OCI-LY1 (cell line): Measurements from ENCODE around the gene CNTNAP5.

ENCODE experiments used
- H2AFZ ChIP-seq: fragments of 200-600 bp; sonication (generic), shearing (Covaris generic); 2 replicates; pipeline ENCODE4 v1.6.0; 2014; ENCODE audit warnings: antibody characterized with exemption, mild to moderate bottlenecking, low read length
- H3F3A ChIP-seq: fragments of 200-600 bp; sonication (generic), shearing (Covaris generic); 2 replicates; pipeline ENCODE4 v1.6.0; 2014; ENCODE audit warnings: mild to moderate bottlenecking, antibody characterized with exemption, low read length, moderate library complexity; ENCODE audit not compliant: insufficient read depth
- H3K27ac ChIP-seq: fragments of 200-600 bp; sonication (generic); 2 replicates; pipeline ENCODE4 v1.5.1; 2014; ENCODE audit warnings: low read length, mixed run types, mild to moderate bottlenecking, low read depth; ENCODE audit not compliant: poor library complexity, severe bottlenecking
- H3K27me3 ChIP-seq: fragments of 200-600 bp; sonication (generic); 2 replicates; pipeline ENCODE4 v1.6.0; 2014; ENCODE audit warnings: antibody characterized with exemption, mild to moderate bottlenecking, low read length, moderate library complexity; ENCODE audit not compliant: insufficient read depth
- H3K36me3 ChIP-seq: fragments of 200-600 bp; sonication (generic); 2 replicates; pipeline ENCODE4 v1.6.1; 2014; ENCODE audit warnings: mild to moderate bottlenecking, antibody characterized with exemption, low read length, moderate library complexity, mixed read lengths; ENCODE audit not compliant: insufficient read depth
- H3K4me1 ChIP-seq: fragments of 200-600 bp; sonication (generic); 2 replicates; pipeline ENCODE4 v1.5.1; 2014; ENCODE audit warnings: mild to moderate bottlenecking, low read length, moderate library complexity; ENCODE audit not compliant: insufficient read depth, severe bottlenecking
- H3K4me2 ChIP-seq: fragments of 200-600 bp; sonication (generic), shearing (Covaris generic); 2 replicates; pipeline ENCODE4 v1.6.1; 2014; ENCODE audit warnings: low read length
- H3K4me3 ChIP-seq: fragments of 200-600 bp; sonication (generic); 2 replicates; pipeline ENCODE4 v1.5.1; 2014; ENCODE audit warnings: low read length, low read depth, mild to moderate bottlenecking, mixed read lengths; ENCODE audit not compliant: poor library complexity, severe bottlenecking
- H3K79me2 ChIP-seq: fragments of 200-600 bp; shearing (Covaris generic); 2 replicates; pipeline ENCODE4 v1.6.1; 2016; ENCODE audit warnings: mixed run types, low read length, mixed read lengths; ENCODE audit not compliant: insufficient read depth
- H3K9ac ChIP-seq: fragments of 200-600 bp; sonication (generic), shearing (Covaris generic); 2 replicates; pipeline ENCODE4 v1.6.1; 2014; ENCODE audit warnings: mild to moderate bottlenecking, low read length, mixed read lengths
- H3K9me2 ChIP-seq: fragments of 200-600 bp; sonication (generic), shearing (Covaris generic); 2 replicates; pipeline ENCODE4 v1.6.1; 2014; ENCODE audit warnings: low read depth, mild to moderate bottlenecking, low read length, mixed read lengths
- H3K9me3 ChIP-seq: fragments of 200-600 bp; shearing (Covaris generic); 2 replicates; pipeline ENCODE4 v1.6.1; 2014; ENCODE audit warnings: low read length, mixed read lengths
- H4K20me1 ChIP-seq: fragments of 200-600 bp; sonication (generic), shearing (Covaris generic); 2 replicates; pipeline ENCODE4 v1.6.0; 2016; ENCODE audit warnings: mild to moderate bottlenecking, low read length; ENCODE audit not compliant: insufficient read depth
- CTCF ChIP-seq: fragments of 200-600 bp; sonication (generic), shearing (Covaris generic); IDR thresholded peaks from 2 replicates; pipeline ENCODE4 v1.5.1; 2017; ENCODE audit warnings: mild to moderate bottlenecking, antibody characterized with exemption, low read length, moderate library complexity, mixed read lengths
- EZH2 ChIP-seq: fragments of 200-600 bp; sonication (generic), shearing (Covaris generic); IDR thresholded peaks from 2 replicates; pipeline ENCODE4 v1.8.0; 2017; ENCODE audit warnings: borderline replicate concordance, mixed run types, mild to moderate bottlenecking, antibody characterized with exemption, low read length, moderate library complexity, mixed read lengths

The CNTNAP5 gene

GRCh38 chr2:124563426-124563825 is 538.3 kb downstream of the CNTNAP5 start:
- no peak overlapping the region for H3K4me2 ChIP-seq
- no peaks in the 10 kb centered on the region for H3K4me1 ChIP-seq
- H3K27ac ChIP-seq: no peak overlapping the region
- no peaks in the 10 kb centered on the region for H4K20me1 ChIP-seq
- H3K9me2 ChIP-seq: no peaks in the 10 kb centered on the region
- no peak overlapping the region for H3K4me3 ChIP-seq
- no peak overlapping the region for H2AFZ ChIP-seq
- no peaks in the 10 kb centered on the region for H3F3A ChIP-seq
- H3K9me3 ChIP-seq: no peaks in the 10 kb centered on the region
- TF ChIP-seq CTCF: no peak
- no peak for TF ChIP-seq EZH2
- no peak overlapping the region for H3K9ac ChIP-seq
- H3K36me3 ChIP-seq: no peaks in the 10 kb centered on the region
- no peaks in the 10 kb centered on the region for H3K79me2 ChIP-seq
- H3K27me3 ChIP-seq: no peaks in the 10 kb centered on the region

- no peaks in the 10 kb centered on the region for H3K9me2 ChIP-seq
- no peaks in the 10 kb centered on the region for H3K9me3 ChIP-seq
- no peak for TF ChIP-seq EZH2
- no peak for TF ChIP-seq CTCF
- H3K4me3 ChIP-seq: no peak overlapping the region
- H3K4me1 ChIP-seq: no peaks in the 10 kb centered on the region
- H3K79me2 ChIP-seq: no peaks in the 10 kb centered on the region
- H3F3A ChIP-seq: no peaks in the 10 kb centered on the region
- no peak overlapping the region for H3K27ac ChIP-seq
- no peak overlapping the region for H2AFZ ChIP-seq
- H3K4me2 ChIP-seq: no peak overlapping the region
- H3K27me3 ChIP-seq: no peaks in the 10 kb centered on the region
- no peaks in the 10 kb centered on the region for H4K20me1 ChIP-seq
- no peak overlapping the region for H3K9ac ChIP-seq
- H3K36me3 ChIP-seq: no peaks in the 10 kb centered on the region
Observed at GRCh38 chr2:124566518-124566970, 541.5 kb downstream of the CNTNAP5 start.

GRCh38 chr2:124570872-124571271 is 545.8 kb downstream of the CNTNAP5 start:
- no peak for TF ChIP-seq EZH2
- no peak for TF ChIP-seq CTCF
- Histone ChIP-seq H3F3A (no peaks in the 10 kb centered on the region), H3K27me3 (no peaks in the 10 kb centered on the region), H3K4me2 (no peak overlapping the region), H3K9ac (no peak overlapping the region), H3K9me3 (no peaks in the 10 kb centered on the region), H3K9me2 (no peaks in the 10 kb centered on the region), H3K79me2 (no peaks in the 10 kb centered on the region), H2AFZ (no peak overlapping the region), H3K36me3 (no peaks in the 10 kb centered on the region), H3K27ac (no peak overlapping the region), H4K20me1 (no peaks in the 10 kb centered on the region), H3K4me1 (no peaks in the 10 kb centered on the region), H3K4me3 (no peak overlapping the region)
